GM10248 (cell line): ENCODE measurements around the gene STUB1.

Experiments used
- CTCF ChIA-PET: fragments of 300-600 bp; sonication (Branson Sonifier 250); formaldehyde crosslinking; extraction: SDS; loops from one replicate; lab custom pipeline; 2021; ENCODE audit warnings: antibody characterized with exemption; lab: Yijun Ruan, JAX
- POLR2A ChIA-PET: fragments of 350-650 bp; sonication (Branson Sonifier 250); formaldehyde crosslinking; extraction: SDS; loops from one replicate; lab custom pipeline; 2020; ENCODE audit warnings: antibody characterized with exemption; lab: Yijun Ruan, JAX
- DNase-seq: peaks from one replicate; pipeline ENCODE4 v3.0.0; 2012; ENCODE audit errors: extremely low spot score
- TF ChIP-seq, protein P1 (sequence below): IDR thresholded peaks from 2 replicates; pipeline ENCODE4 v1.5.1; 2012; ENCODE audit warnings: mild to moderate bottlenecking, low read depth; ENCODE audit errors: extremely low read depth, missing control alignments, control extremely low read depth

The STUB1 gene

DNA sequence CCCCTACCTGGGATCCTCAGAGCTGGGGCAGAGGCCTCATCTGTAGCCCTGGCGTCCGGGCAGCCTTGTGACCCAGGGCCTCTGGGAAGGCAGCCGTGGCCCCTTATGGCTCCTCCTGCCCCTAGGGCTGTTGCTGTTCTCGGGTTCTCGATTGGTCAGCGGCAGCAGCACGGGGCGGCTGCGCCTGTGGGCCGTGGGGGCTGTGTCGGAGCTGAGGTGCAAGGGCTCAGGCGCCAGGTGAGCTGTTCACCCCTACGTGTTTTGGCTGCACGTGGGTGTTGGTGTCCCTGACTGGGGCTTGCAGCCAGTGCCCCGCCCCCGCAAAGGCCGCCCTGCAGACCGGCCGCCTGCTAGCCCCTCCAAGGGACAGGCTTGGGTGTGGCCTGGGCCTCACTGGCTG is 18.1 kb upstream of the STUB1 start:
- ChIA-PET CTCF (interaction anchor here (1.0 to 7.3 kb wide), 3 partner anchors 12 to 26 kb away, joined by 3 to 57 read pairs (median 3); partner anchors contain the start of genes METTL26, RHBDL1 and WDR90), POLR2A (no interaction called here)
- TF ChIP-seq, protein P1, sequence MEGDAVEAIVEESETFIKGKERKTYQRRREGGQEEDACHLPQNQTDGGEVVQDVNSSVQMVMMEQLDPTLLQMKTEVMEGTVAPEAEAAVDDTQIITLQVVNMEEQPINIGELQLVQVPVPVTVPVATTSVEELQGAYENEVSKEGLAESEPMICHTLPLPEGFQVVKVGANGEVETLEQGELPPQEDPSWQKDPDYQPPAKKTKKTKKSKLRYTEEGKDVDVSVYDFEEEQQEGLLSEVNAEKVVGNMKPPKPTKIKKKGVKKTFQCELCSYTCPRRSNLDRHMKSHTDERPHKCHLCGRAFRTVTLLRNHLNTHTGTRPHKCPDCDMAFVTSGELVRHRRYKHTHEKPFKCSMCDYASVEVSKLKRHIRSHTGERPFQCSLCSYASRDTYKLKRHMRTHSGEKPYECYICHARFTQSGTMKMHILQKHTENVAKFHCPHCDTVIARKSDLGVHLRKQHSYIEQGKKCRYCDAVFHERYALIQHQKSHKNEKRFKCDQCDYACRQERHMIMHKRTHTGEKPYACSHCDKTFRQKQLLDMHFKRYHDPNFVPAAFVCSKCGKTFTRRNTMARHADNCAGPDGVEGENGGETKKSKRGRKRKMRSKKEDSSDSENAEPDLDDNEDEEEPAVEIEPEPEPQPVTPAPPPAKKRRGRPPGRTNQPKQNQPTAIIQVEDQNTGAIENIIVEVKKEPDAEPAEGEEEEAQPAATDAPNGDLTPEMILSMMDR = no peak
- DNase-seq = no peak

DNA sequence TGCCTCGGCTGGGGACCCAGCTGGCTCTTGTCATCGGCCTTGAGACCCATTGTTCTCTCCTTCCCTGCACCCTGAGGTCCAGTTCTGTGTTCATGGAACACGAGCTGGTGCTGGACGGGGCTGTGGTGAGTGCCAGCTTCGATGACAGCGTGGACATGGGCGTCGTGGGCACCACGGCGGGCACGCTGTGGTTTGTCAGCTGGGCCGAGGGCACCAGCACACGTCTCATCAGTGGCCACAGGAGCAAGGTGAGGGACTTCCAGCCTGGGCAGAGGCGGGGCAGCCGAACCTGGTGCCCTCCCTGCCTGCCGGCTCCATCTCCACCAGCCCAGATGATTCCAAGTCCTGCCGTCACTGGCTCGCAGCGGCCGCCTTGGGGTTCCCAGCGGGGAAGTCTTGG is 17.6 kb upstream of the STUB1 start:
- POLR2A ChIA-PET = no interaction called here
- TF ChIP-seq, protein P1 = no peak
- no peak for DNase-seq
- CTCF ChIA-PET = interaction anchor here (1.2 to 7.3 kb wide), 3 partner anchors 12 to 18 kb away, joined by 3 to 57 read pairs (median 3); partner anchors contain the start of genes RHBDL1, STUB1 and WDR90

DNA sequence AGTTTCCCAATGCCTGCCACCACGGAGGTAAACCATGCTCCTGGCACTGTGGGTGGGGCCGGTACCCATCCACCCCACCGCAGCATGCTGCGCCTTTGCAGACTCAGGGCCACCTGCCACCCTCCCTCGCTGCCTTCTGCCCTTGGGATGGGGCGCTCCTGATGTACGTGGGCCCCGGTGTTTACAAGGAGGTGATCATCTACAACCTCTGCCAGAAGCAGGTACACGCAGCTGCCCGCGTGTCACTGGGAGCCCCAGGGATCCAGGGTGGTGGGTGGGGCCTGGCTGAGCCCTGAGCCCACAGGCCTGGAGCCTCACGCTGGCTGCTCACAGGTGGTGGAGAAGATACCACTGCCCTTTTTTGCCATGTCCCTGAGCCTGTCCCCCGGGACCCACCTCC is 13.6 kb upstream of the STUB1 start:
- TF ChIP-seq, protein P1 = no peak
- ChIA-PET POLR2A (no interaction called here), CTCF (interaction anchor here (1.2 to 5.5 kb wide), 2 partner anchors 10 to 13 kb away, joined by 4 to 28 read pairs; partner anchors contain the start of gene STUB1)
- DNase-seq = no peak

DNA sequence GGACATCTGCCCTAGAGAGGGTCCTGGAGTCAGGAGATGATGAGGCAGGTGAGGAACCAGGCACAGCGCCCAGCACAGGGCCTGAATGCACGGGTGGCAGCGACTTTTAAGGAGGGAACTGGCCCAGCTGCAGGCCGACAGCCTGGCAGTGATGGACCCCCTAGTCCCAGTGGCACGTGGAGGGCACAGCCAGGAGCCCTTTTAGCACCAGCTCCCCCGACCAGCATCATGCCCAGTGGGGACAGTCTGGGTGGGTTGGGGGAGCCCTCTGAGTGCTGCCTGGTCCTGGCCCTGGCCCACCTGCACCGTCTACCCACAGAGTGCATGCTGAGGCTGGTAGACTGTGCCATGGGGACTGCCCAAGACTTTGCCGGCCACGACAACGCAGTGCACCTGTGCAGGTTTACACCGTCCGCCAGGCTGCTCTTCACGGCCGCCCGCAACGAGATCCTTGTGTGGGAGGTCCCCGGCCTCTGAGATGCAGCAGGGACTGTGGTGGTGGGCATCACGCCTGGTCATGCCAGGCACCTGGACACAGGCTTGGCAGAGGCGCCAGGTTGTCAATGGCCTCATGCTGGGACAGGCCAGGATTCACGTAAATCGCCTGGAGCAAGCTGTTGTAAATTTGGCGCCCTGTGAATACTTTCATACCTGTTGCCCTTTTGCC is 13.0 kb upstream of the STUB1 start:
- TF ChIP-seq, protein P1 = no peak
- ChIA-PET CTCF (interaction anchor here (0.6 to 5.5 kb wide), 9 partner anchors 8 to 48 kb away, joined by 3 to 28 read pairs (median 3); partner anchors contain the start of genes METRN, STUB1 and WDR90), POLR2A (interaction anchor here (1.1 kb wide), 1 partner anchor 13 kb away, joined by 4 read pairs; the partner anchor contains the start of gene STUB1)
- no peak for DNase-seq

DNA sequence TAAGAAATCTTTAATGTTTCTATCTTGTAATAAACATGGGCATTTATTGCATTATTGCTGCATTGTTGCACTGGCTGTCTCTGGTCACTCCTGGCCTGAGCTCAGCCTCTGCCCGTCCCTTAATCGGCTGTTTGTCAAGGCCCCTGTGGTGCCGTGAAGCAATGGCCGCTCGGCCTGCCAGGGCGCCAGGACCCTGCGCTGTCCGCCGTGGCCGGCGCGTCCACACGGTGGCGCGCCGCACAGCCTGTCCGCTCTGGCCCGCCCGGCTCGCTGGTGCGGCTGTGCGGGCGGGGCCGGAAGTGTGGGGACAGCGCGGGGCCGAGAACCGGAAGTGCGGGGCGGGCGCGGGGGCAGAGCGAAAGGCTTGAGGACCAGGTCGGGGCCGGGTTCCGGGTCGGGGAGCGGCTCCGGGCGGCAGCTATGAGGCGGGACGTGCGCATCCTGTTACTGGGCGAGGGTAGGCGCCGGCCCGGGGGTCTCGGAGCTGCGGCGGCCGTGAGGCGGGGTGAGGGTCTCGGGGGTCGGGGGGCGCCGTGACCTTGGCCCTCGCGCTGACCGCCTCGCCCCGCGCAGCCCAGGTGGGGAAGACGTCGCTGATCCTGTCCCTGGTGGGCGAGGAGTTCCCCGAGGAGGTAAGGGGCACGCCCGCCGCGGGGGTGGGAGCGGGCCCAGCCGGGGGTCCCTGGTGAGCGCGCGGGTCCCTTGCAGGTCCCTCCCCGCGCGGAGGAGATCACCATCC is 12.3 kb upstream of the STUB1 start, which contains the start of gene RHOT2:
TSS of gene RHOT2 (plus strand) at position 353 of the 739 bp plus-strand sequence. CDS start at position 421, 68 bp downstream.
- CTCF ChIA-PET = interaction anchor here (0.6 to 5.5 kb wide), 9 partner anchors 8 to 47 kb away, joined by 3 to 28 read pairs (median 3); partner anchors contain the start of genes METRN, STUB1 and WDR90
- TF ChIP-seq, protein P1 = peak; percentile 98
- peak; percentile 94 for DNase-seq
- POLR2A ChIA-PET = interaction anchor here (1.1 kb wide), 1 partner anchor 13 kb away, joined by 4 read pairs; the partner anchor contains the start of gene STUB1
